PC-9 (cell line): Measurements from ENCODE around the gene STK17A. TPM values are rescaled to one million over a fixed set of nuclear protein-coding genes. Genes with fewer than 3 reads are reported as not detected.

Experiments used
- BruUV-seq: library from RNA; stranded (reverse); fragments of 400-500 nt; replicated peaks from 2 replicates; lab custom pipeline; 2021; lab: Mats Ljungman, UMichigan
- CTCF ChIA-PET: fragments of 300-600 bp; sonication (Branson Sonifier 250); formaldehyde crosslinking; loops from one replicate; lab custom pipeline; 2022; ENCODE audit warnings: antibody characterized with exemption; lab: Charles Lee
- POLR2A ChIA-PET: fragments of 300-600 bp; sonication (Branson Sonifier 250); formaldehyde crosslinking; loops from one replicate; lab custom pipeline; 2022; ENCODE audit warnings: antibody characterized with exemption; ENCODE audit not compliant: unreplicated experiment; lab: Charles Lee
- DNase-seq, 2 experiments: peaks; one replicate each; pipeline versions ENCODE4 v3.0.0 to v3.0.0-alpha.2; 2015 to 2022; ENCODE audit warnings: mixed read lengths in 1 of 2
- H2AFZ ChIP-seq: fragments of 200-600 bp; sonication (generic); 2 replicates; pipeline ENCODE4 v1.8.1; 2017; ENCODE audit warnings: antibody characterized with exemption
- H3F3A ChIP-seq: fragments of 200-600 bp; sonication (generic); 2 replicates; pipeline ENCODE4 v1.8.1; 2017; ENCODE audit warnings: antibody characterized with exemption, mild to moderate bottlenecking, low read depth; ENCODE audit not compliant: insufficient read depth
- H3K27ac ChIP-seq: fragments of 200-600 bp; sonication (generic); 2 replicates; pipeline ENCODE4 v1.6.1; 2016; ENCODE audit warnings: mixed run types
- H3K27me3 ChIP-seq: fragments of 200-600 bp; sonication (generic); 2 replicates; pipeline ENCODE4 v1.6.1; 2016; ENCODE audit warnings: low read depth, mixed run types; ENCODE audit not compliant: insufficient read depth
- H3K36me3 ChIP-seq: fragments of 200-600 bp; sonication (generic); 2 replicates; pipeline ENCODE4 v1.6.1; 2016; ENCODE audit warnings: low read depth, mixed run types
- H3K4me1 ChIP-seq: fragments of 200-600 bp; sonication (generic); replicated peaks from 2 replicates; pipeline ENCODE4 v1.6.1; 2016; ENCODE audit warnings: mixed run types; ENCODE audit not compliant: insufficient read depth
- H3K4me2 ChIP-seq: fragments of 200-600 bp; sonication (generic); 2 replicates; pipeline ENCODE4 v1.6.1; 2017; ENCODE audit warnings: mixed run types
- H3K4me3 ChIP-seq: fragments of 200-600 bp; sonication (generic); 2 replicates; pipeline ENCODE4 v1.6.1; 2016; ENCODE audit warnings: mixed run types
- H3K79me2 ChIP-seq: fragments of 200-600 bp; sonication (generic); 2 replicates; pipeline ENCODE4 v1.6.1; 2017; ENCODE audit warnings: low read depth, mixed run types
- H3K9me2 ChIP-seq: fragments of 200-600 bp; sonication (generic); 2 replicates; pipeline ENCODE4 v1.8.1; 2017; ENCODE audit warnings: mild to moderate bottlenecking; ENCODE audit not compliant: insufficient read depth
- H3K9me3 ChIP-seq: fragments of 200-600 bp; sonication (generic); 2 replicates; pipeline ENCODE4 v1.8.1; 2016; ENCODE audit warnings: low read depth; ENCODE audit not compliant: insufficient read depth
- H4K20me1 ChIP-seq: fragments of 200-600 bp; sonication (generic); 2 replicates; pipeline ENCODE4 v1.8.1; 2017; ENCODE audit not compliant: insufficient read depth
- EZH2 ChIP-seq: fragments of 200-600 bp; sonication (generic); IDR thresholded peaks from 2 replicates; pipeline ENCODE4 v1.8.0; 2017; ENCODE audit warnings: antibody characterized with exemption, low read depth
- intact Hi-C: fragments of 100-400 bp; cut with micrococcal nuclease; formaldehyde crosslinking; loops from one replicate; pipeline ENCODE4 v1.10.0; 2022; ENCODE audit not compliant: unreplicated experiment
- total RNA-seq: library from RNA; stranded (reverse); gene quantifications from 2 replicates; pipeline ENCODE4 v1.2.3, GENCODE V29; 2021
- TF ChIP-seq, protein P1 (sequence below): fragments of 200-600 bp; sonication (generic); conservative IDR thresholded peaks from 2 replicates; pipeline ENCODE4 v1.6.1; 2017; ENCODE audit warnings: mixed run types, antibody characterized with exemption, mild to moderate bottlenecking, moderate library complexity

STK17A gene
- total RNA-seq, 1 experiment from 2014 or later: 18.8 TPM

- intact Hi-C loops: no loop called here
- TF ChIP-seq EZH2: no peak
- TF ChIP-seq, protein P1, sequence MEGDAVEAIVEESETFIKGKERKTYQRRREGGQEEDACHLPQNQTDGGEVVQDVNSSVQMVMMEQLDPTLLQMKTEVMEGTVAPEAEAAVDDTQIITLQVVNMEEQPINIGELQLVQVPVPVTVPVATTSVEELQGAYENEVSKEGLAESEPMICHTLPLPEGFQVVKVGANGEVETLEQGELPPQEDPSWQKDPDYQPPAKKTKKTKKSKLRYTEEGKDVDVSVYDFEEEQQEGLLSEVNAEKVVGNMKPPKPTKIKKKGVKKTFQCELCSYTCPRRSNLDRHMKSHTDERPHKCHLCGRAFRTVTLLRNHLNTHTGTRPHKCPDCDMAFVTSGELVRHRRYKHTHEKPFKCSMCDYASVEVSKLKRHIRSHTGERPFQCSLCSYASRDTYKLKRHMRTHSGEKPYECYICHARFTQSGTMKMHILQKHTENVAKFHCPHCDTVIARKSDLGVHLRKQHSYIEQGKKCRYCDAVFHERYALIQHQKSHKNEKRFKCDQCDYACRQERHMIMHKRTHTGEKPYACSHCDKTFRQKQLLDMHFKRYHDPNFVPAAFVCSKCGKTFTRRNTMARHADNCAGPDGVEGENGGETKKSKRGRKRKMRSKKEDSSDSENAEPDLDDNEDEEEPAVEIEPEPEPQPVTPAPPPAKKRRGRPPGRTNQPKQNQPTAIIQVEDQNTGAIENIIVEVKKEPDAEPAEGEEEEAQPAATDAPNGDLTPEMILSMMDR: no peak
- H3K36me3 ChIP-seq: peaks cover 70% of the 10 kb centered on the region
- H3K27me3 ChIP-seq: no peaks in the 10 kb centered on the region
- H3K4me3 ChIP-seq: no peak overlapping the region
- no peak overlapping the region for H3K4me2 ChIP-seq
- peaks cover 9% of the 10 kb centered on the region for H3K9me3 ChIP-seq
- H4K20me1 ChIP-seq: peaks cover 54% of the 10 kb centered on the region
- no peak overlapping the region for H3K27ac ChIP-seq
- H3K79me2 ChIP-seq: peaks cover 60% of the 10 kb centered on the region
- H3K4me1 ChIP-seq: no peaks in the 10 kb centered on the region
- H3F3A ChIP-seq: peaks cover 1% of the 10 kb centered on the region
- BruUV-seq: no TSS peak
- POLR2A ChIA-PET: interaction anchor here (0.7 kb wide), 1 partner anchor 13 kb away, joined by 5 read pairs; no protein-coding TSS in a partner anchor
- H3K9me2 ChIP-seq: no peaks in the 10 kb centered on the region
- CTCF ChIA-PET: no interaction called here
- no peak overlapping the region for H2AFZ ChIP-seq
- DNase-seq: no peak
Observed at GRCh38 chr7:43609097-43609496, 26.2 kb downstream of the STK17A start.

DNA sequence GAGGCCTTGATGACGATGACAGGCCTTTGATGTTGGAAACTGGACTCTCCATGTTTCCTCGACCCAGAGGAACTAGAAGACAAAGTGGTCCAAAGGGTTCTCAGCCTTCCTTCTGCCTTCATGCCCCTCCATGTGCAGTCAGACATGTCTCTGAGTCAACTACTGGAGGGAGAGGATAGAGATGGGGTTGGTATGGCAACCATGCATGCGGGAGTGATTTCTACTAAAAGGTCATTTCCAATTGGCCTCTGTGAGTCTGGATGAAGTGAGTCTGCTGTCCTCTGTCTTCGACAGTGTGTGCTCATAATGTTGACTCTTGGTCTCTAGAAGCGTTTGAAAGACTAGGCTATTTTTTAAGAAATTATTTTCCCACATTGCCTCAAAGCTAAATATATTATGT is 29.2 kb downstream of the STK17A start:
- DNase-seq: no peak
- peaks cover 16% of the 10 kb centered on the region for H3F3A ChIP-seq
- H3K27ac ChIP-seq: no peak overlapping the region
- intact Hi-C loops: no loop called here
- peaks cover 44% of the 10 kb centered on the region for H4K20me1 ChIP-seq
- H3K9me2 ChIP-seq: no peaks in the 10 kb centered on the region
- no peak overlapping the region for H3K4me2 ChIP-seq
- H2AFZ ChIP-seq: no peak overlapping the region
- TF ChIP-seq, protein P1: no peak
- no peak for TF ChIP-seq EZH2
- H3K4me1 ChIP-seq: no peaks in the 10 kb centered on the region
- H3K27me3 ChIP-seq: no peaks in the 10 kb centered on the region
- H3K4me3 ChIP-seq: no peak overlapping the region
- POLR2A ChIA-PET: no interaction called here
- no peaks in the 10 kb centered on the region for H3K9me3 ChIP-seq
- H3K36me3 ChIP-seq: peaks cover 74% of the 10 kb centered on the region
- peaks cover 43% of the 10 kb centered on the region for H3K79me2 ChIP-seq
- CTCF ChIA-PET: interaction anchor here (0.7 kb wide), 1 partner anchor 42 kb away, joined by 4 read pairs; no protein-coding TSS in a partner anchor
- BruUV-seq: no TSS peak

- no peak for DNase-seq
- H3K27ac ChIP-seq: no peak overlapping the region
- BruUV-seq: no TSS peak
- H2AFZ ChIP-seq: no peak overlapping the region
- H3K27me3 ChIP-seq: no peaks in the 10 kb centered on the region
- POLR2A ChIA-PET: no interaction called here
- H3K79me2 ChIP-seq: peaks cover 50% of the 10 kb centered on the region
- no peaks in the 10 kb centered on the region for H3K4me1 ChIP-seq
- no peak overlapping the region for H3K4me2 ChIP-seq
- CTCF ChIA-PET: interaction anchor here (0.7 kb wide), 1 partner anchor 43 kb away, joined by 4 read pairs; no protein-coding TSS in a partner anchor
- H3F3A ChIP-seq: peaks cover 18% of the 10 kb centered on the region
- intact Hi-C loops: no loop called here
- peaks cover 77% of the 10 kb centered on the region for H3K36me3 ChIP-seq
- no peaks in the 10 kb centered on the region for H3K9me2 ChIP-seq
- TF ChIP-seq EZH2: no peak
- TF ChIP-seq, protein P1: no peak
- H4K20me1 ChIP-seq: peaks cover 37% of the 10 kb centered on the region
- no peak overlapping the region for H3K4me3 ChIP-seq
- H3K9me3 ChIP-seq: no peaks in the 10 kb centered on the region
Observed at GRCh38 chr7:43612599-43613589, 30.0 kb downstream of the STK17A start.
